Tibial artery (tissue), 4 donors: ENCODE data around the gene MTMR3.
A peak's percentile ranks its signal among the peaks of the same experiment; 100 is the strongest.

ENCODE experiments used
- DNase-seq, 2 donors: peaks; one replicate each; pipeline ENCODE4 v3.0.0-alpha.2; 2019
- H3K27ac ChIP-seq, 2 donors: fragments of 200-600 bp; sonication (generic) in 1 of 2; 1 replicate in 1 of 2; 2 replicates in 1 of 2; pipeline ENCODE4 v1.5.1; 2018 to 2019; ENCODE audit warnings: mild to moderate bottlenecking in 1 of 2
- H3K27me3 ChIP-seq, 2 donors: fragments of 200-600 bp; sonication (generic) in 1 of 2; one replicate each; pipeline versions ENCODE4 v1.5.1 to v1.6.0; 2016 to 2019
- H3K36me3 ChIP-seq, 3 donors: fragments of 200-600 bp; sonication (generic) in 2 of 3; one replicate each; pipeline ENCODE4 v1.5.1; 2016 to 2019; ENCODE audit warnings: mild to moderate bottlenecking in 2 of 3
- H3K4me1 ChIP-seq, 4 donors: fragments of 200-600 bp; sonication (generic) in 2 of 4; 1 replicate in 3 of 4; 2 replicates in 1 of 4; pipeline ENCODE4 v1.5.1; 2016 to 2019
- H3K4me3 ChIP-seq, 2 donors: fragments of 200-600 bp; sonication (generic) in 1 of 2; 1 replicate in 1 of 2; 2 replicates in 1 of 2; pipeline ENCODE4 v1.5.1; 2018 to 2019; ENCODE audit warnings: mild to moderate bottlenecking in 2 of 2
- H3K9me3 ChIP-seq, 3 donors: fragments of 200-600 bp; sonication (generic) in 1 of 3; one replicate each; pipeline ENCODE4 v1.5.1; 2016 to 2019
- intact Hi-C: fragments of 100-400 bp; cut with DNase I; formaldehyde crosslinking; loops from one replicate; pipeline ENCODE4 v1.15.0; 2023; ENCODE audit warnings: low total_unique reads
- TF ChIP-seq, protein P1 (sequence below), 2 experiments: fragments of 200-600 bp in 1 of 2; fragments of 450-650 bp in 1 of 2; IDR thresholded peaks; one replicate each; pipeline ENCODE4 v1.5.1; 2017 to 2019; ENCODE audit warnings: antibody characterized with exemption in 2 of 2, mild to moderate bottlenecking in 1 of 2, moderate library complexity in 1 of 2

Gene MTMR3

DNA sequence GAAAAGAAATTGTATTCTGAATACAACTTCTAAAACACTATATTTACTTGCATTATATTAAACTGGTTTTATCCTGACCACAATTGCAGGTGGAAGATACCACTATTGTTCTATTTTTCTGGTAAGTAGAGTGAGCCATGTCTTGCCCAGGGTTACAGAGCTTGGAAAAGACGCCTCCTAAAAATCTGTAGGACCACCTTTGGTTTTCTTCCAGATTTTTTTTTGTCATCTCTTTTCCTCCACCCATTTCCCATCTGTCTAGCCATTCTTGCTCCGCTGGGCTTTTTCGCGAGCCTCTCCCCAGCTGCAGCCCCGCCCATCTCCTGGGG lies 294 bp upstream of the MTMR3 start:
- TF ChIP-seq, protein P1, sequence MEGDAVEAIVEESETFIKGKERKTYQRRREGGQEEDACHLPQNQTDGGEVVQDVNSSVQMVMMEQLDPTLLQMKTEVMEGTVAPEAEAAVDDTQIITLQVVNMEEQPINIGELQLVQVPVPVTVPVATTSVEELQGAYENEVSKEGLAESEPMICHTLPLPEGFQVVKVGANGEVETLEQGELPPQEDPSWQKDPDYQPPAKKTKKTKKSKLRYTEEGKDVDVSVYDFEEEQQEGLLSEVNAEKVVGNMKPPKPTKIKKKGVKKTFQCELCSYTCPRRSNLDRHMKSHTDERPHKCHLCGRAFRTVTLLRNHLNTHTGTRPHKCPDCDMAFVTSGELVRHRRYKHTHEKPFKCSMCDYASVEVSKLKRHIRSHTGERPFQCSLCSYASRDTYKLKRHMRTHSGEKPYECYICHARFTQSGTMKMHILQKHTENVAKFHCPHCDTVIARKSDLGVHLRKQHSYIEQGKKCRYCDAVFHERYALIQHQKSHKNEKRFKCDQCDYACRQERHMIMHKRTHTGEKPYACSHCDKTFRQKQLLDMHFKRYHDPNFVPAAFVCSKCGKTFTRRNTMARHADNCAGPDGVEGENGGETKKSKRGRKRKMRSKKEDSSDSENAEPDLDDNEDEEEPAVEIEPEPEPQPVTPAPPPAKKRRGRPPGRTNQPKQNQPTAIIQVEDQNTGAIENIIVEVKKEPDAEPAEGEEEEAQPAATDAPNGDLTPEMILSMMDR (IDR thresholded peaks at IDR 0.05) = no peak
- Histone ChIP-seq H3K9me3 (no peaks in the 10 kb centered on the region), H3K4me1 (peaks cover 0 to 38% (median 18%) of the 10 kb centered on the region in 4 donors), H3K4me3 (peak overlapping the region; percentile 65 to 96), H3K36me3 (no peaks in the 10 kb centered on the region), H3K27ac (peak overlapping the region; percentile 87 to 97), H3K27me3 (no peaks in the 10 kb centered on the region)
- DNase-seq = no peak
- intact Hi-C loops = loop anchor here (10.0 kb wide), 1 partner anchor 122 kb away; no protein-coding TSS in a partner anchor

DNA sequence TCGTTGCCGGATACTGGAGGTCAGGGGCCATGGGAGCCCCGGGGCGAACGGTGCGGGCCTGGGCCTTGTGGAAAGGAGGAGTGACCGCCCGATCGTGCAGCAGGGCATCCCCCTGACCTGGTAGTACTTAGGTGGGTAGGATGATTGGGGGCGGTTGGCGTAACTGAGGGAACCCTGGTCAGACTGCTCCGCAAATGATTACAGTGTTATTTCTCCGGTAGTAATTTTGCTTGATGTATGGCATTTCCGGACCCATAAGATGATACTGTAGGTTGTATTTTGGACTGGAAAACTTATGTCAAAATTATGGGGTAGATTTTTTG lies 762 bp downstream of the MTMR3 start:
- DNase-seq = no peak
- Histone ChIP-seq H3K9me3 (no peaks in the 10 kb centered on the region), H3K4me1 (peaks cover 0 to 46% (median 19%) of the 10 kb centered on the region in 4 donors), H3K27ac (peak overlapping the region; percentile 87 to 97), H3K4me3 (peak overlapping the region; percentile 65 to 96), H3K27me3 (no peaks in the 10 kb centered on the region), H3K36me3 (no peaks in the 10 kb centered on the region)
- TF ChIP-seq, protein P1 (IDR thresholded peaks at IDR 0.05) = no peak
- intact Hi-C loops = loop anchor here (10.0 kb wide), 1 partner anchor 121 kb away; no protein-coding TSS in a partner anchor

- intact Hi-C loops = loop anchor here (10.0 kb wide), 1 partner anchor 119 kb away; no protein-coding TSS in a partner anchor
- H3K27ac ChIP-seq = no peak overlapping the region
- TF ChIP-seq, protein P1 (IDR thresholded peaks at IDR 0.05) = no peak
- H3K4me3 ChIP-seq = no peak overlapping the region
- DNase-seq = no peak
- H3K27me3 ChIP-seq = no peaks in the 10 kb centered on the region
- H3K4me1 ChIP-seq = peaks cover 0 to 56% (median 19%) of the 10 kb centered on the region in 4 donors
- no peaks in the 10 kb centered on the region for H3K36me3 ChIP-seq
- H3K9me3 ChIP-seq = no peaks in the 10 kb centered on the region
Observed at GRCh38 chr22:29885610-29886009, 2.6 kb downstream of the MTMR3 start.

DNA sequence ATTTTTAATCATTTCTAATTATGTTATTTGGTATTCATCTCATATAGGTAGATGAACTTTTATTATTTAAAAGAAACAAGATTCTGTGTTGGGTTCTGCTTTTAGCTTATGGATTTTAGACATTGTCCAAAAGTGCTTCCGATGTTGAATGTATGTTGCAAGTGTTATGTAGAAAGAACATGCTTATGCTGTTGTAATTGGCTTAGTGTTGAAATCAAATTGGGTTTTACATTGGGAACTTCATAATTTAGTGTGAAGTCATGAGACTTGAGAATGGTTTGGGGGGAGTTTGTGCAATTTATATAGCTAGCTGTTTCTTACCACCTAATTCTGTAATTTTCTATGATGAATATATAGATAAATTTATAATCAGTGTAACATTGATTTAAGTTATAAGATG lies 3.6 kb downstream of the MTMR3 start:
- Histone ChIP-seq H3K27me3 (no peaks in the 10 kb centered on the region), H3K4me3 (no peak overlapping the region), H3K4me1 (peaks cover 0 to 58% (median 19%) of the 10 kb centered on the region in 4 donors), H3K36me3 (no peaks in the 10 kb centered on the region), H3K27ac (no peak overlapping the region), H3K9me3 (no peaks in the 10 kb centered on the region)
- TF ChIP-seq, protein P1 (IDR thresholded peaks at IDR 0.05) = no peak
- intact Hi-C loops = loop anchor here (10.0 kb wide), 1 partner anchor 118 kb away; no protein-coding TSS in a partner anchor
- DNase-seq = no peak

GRCh38 chr22:29887358-29887757 lies 4.4 kb downstream of the MTMR3 start:
- intact Hi-C loops = loop anchor here (10.0 kb wide), 1 partner anchor 117 kb away; no protein-coding TSS in a partner anchor
- Histone ChIP-seq H3K9me3 (no peaks in the 10 kb centered on the region), H3K27me3 (no peaks in the 10 kb centered on the region), H3K36me3 (no peaks in the 10 kb centered on the region), H3K4me1 (peaks cover 0 to 58% (median 19%) of the 10 kb centered on the region in 4 donors), H3K27ac (no peak overlapping the region), H3K4me3 (no peak overlapping the region)
- no peak for DNase-seq
- TF ChIP-seq, protein P1 (IDR thresholded peaks at IDR 0.05) = no peak

GRCh38 chr22:29890760-29891159 lies 7.8 kb downstream of the MTMR3 start:
- H3K27ac ChIP-seq = no peak overlapping the region
- H3K36me3 ChIP-seq = no peaks in the 10 kb centered on the region
- no peaks in the 10 kb centered on the region for H3K27me3 ChIP-seq
- H3K9me3 ChIP-seq = no peaks in the 10 kb centered on the region
- intact Hi-C loops = no loop called here
- TF ChIP-seq, protein P1 (IDR thresholded peaks at IDR 0.05) = no peak
- H3K4me1 ChIP-seq = peaks cover 0 to 39% (median 12%) of the 10 kb centered on the region in 4 donors
- H3K4me3 ChIP-seq = no peak overlapping the region
- no peak for DNase-seq
